GM18519 (cell line): ENCODE measurements around the gene SLC6A15.

Source experiments
- ATAC-seq: cut with Tn5 transposase; IDR thresholded peaks from one replicate; pipeline ENCODE4 v1.9.1; 2021; ENCODE audit warnings: mild to moderate bottlenecking, moderate library complexity; ENCODE audit not compliant: unreplicated experiment, low FRiP score

SLC6A15 gene

DNA sequence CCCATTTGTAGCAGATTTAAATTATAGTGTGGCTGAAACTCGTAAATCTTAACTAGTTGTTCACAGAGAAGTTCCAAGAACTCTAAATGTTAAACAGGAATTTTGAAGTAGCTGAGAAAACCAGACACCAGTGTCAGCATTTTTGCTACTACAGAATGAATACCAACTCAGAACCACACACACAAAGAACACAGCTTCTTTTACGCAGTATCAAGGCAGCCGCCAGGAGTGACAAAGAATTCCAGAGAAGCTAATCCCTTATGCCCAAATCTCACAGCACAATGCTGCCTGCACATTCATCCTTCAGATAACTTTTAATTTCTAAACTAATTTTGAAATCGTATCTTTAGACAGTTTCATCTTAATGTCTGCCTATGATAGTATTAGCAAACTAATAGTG, 37.4 kb downstream of the SLC6A15 start:
- ATAC-seq, result no peak

DNA sequence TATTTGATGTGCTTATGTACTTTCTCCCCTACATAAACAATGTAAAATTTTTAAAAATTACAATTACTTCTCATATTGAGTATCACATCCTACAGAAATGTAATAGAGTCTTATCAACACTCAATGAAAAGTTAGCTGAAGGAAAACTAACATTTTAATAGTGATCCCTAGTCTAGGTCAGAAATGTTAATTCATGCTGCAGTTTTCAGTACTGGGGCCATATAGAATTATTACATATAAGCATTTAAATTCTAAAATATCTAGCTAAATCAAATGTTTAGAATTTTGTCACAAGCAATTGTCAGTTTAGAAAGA, 37.8 kb downstream of the SLC6A15 start:
- peak; percentile 9 for ATAC-seq

DNA sequence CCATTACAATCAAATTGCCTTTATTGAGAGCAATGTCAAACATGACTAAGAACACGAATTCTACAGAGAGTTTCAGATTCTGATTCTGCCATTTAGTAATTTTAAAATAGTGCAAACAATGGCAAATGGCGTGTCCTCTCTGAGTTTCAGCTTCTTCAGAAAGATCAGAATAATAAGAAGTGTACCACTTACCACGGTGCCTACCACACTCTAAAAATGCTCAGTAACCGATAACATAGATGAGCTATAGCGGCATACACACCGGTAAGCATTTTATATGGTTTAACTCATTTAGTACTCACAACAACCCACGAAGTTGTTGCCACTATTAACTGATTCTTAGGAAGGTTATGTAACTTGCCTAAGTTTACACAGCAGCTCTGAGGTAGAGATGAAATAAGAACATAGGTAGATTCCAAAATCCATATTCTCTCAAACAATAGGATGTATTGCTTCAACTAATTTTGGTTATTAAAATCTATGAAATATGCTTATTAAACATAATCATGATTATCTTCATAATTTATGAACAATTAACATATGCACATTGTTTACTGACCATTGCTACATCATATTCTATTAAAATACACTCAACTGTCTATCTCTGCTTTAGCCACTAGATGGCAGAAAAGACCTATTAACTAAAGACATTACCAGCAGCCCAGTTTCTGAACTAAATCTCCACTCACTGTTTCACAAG, 38.3 kb downstream of the SLC6A15 start:
- peak; percentile 96 for ATAC-seq

DNA sequence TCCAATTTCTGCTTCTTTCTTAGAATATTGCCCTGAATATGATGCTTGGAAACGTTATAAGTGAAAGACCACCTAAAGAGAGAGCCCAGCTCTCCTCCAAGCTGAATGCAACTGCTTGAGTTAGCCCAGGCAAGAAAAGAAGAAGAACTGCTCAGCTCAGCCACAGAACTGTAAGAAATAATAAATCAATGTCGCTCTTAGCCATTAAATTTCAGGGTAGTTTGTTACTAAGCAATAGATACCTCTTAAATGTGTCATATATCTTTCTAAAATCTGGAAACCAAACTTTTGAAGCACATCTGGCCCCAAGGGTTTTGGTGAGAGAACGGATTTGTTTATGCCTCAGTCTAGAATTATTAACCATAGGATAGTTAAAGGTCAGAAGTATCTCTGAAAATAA, 50.4 kb downstream of the SLC6A15 start:
- ATAC-seq, result no peak

DNA sequence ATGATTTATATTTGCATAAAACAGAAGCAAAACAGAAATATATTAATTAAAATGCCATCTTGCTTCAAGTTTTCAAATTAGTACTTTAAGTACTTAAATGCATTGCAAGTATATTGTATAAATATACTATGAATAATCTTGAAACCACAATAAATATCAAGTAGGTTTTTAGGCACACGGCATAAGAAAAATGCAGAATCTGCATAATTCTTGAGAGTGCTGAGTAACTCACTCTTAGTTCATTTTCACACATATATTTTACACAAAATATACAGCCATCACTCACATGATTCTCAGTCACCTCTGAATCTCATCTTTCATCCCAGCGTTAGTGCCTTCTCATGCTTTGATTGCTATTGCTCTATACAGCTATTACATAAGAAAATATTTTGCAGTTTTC, 51.9 kb downstream of the SLC6A15 start:
- ATAC-seq, result no peak

DNA sequence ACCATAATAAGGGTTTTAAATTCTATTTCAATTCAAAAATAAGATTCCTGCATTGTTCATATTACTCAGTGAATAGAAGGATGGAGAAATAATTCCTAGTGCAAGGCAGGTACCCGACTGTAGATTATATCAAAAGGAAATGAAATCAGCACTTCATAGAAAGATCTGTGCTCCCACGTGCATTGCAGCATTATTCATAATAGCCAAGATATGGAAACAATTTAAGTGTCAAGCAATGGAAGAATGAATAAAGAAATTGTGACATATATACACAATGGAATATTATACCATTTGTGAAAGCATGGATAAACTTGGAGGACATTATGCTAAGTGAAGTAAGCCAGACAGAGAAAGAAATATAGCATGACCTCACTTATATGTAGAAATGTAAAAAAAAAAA, 53.8 kb downstream of the SLC6A15 start:
- no peak for ATAC-seq

DNA sequence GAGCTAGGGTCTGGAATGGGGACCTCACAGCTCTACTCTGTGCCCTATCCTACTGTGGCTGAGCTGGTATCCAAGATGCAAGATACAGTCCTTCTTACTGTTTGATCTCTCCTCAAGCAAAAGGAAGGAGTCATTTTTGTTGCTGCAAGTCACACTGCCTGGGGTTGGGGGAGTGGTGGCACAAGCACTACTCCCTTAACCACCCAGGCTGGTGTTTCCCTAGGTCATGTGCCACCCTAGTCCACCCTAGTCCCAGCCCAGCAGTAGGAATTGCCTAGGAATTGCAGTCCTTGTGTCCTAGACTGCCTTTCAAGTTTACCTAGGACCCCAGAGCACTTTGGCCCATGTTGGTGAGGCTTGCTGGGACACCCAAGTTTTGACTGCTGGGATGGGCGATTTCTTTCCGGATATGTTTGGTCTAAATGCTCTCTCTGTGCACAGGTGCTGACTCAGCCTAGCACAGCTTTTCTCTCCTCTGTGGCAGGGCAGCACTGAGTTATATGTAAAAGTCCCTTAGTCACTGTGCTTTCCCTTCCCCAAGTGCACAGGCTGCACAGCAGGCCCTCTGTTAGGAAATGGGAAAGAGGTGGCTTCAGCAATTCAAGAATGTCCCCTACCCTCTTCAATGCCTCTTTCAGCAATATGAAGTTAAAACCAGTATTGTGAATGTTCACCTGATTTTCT, 54.9 kb downstream of the SLC6A15 start:
- no peak for ATAC-seq

DNA sequence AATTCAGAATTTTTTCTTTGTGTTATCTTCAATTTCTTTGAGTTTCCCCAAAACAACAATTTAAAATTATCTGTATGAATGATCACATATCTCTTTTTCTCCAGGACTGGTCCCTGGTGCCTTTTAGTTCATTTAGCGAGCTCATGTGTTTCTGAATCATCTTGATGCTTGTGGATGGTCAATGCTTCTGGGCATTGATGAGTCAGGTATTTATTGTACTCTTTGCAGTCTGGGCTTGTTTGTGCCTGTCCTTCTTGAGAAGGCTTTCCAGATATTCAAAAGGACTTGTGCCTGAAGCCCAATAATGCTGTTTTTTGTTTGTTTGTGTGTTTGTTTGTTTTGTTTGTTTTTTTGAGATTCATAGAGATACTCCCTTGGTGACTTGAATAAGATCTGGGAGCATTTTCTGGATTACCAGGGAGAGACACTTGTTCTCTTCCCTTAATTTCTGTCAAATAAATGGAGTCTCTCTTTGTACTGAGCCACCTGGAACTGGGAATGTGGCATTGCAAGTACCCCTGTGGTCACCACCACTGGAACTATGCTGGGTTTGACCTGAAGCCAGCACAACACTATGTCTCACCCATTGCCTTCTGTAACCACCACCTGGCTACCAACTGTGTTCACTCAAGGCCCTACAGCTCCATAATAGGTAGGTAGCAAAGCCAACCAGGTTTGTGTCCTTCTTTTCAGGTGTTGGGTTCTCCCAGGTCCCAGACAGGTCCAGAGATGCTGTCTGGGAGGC, 56.3 kb downstream of the SLC6A15 start:
- ATAC-seq, result no peak

DNA sequence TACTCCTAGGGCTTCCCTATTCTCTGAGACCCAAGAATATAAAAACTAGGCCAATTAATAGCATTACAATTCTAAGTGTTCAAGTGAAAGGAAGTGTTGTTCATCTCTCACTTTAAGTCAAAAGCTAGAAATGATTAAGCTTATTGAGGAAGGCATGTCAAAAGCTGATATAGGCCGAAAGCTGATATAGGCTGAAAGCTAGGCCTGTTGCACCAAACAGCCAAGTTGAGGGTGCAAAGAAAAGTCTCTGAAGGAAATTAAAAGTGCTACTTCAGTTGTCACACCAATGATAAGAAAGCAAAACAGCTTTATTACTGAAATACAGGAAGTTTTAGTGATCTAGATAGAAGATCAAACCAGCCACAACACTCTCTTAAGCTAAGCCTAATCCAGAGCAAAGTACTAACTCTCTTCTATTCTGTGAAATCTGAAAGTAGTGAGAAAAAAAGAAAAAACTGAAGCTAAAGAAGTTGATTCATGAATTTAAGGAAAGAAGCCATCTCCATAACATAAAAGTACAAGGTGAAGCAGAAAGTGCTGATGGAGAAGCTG, 68.9 kb downstream of the SLC6A15 start:
- ATAC-seq, result no peak

DNA sequence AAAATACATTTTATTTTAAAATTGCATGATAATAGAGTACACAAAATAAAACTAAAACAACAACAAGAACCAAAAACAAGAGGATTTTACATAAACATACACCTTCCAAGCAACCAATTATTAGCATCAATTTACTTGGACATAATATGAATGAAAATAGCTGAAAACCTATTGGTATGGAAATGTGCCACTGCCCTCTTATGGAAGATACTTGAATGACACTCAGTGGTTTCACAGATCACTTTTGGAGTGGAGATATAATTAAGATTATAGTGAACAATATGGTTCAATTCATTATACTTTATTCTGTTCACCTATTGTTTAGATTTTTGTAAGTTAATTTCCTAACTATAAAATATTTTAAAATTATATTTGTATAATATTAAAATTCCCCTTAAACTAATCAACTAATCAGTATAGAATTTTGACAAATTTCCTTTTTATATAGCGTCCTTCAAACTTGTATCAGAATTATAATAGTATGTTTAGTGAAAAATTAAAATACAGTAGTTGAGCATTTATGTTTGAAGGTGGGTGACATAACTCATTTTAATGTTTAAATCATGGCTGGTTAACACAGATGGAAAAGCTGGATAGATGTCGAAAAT, 70.1 kb downstream of the SLC6A15 start:
- ATAC-seq, result peak; percentile 86

DNA sequence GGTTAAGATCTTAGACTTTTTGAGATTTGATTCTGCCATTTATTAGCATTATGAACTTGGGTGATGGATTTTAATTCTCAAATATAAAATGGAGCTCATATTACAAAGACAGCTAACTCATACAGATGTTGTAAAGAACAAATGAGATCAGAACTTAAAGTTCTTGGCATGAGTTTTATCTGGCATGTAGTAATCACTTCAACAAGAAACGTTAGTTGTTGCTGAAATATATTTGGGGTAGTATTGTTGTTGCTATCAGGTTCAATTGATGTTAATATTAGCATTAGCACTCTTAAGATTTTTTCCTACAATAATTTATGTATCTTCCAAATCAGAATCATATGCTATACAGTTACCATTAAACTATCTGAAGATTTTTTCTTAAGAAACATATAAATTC, 71.0 kb downstream of the SLC6A15 start:
- ATAC-seq, result no peak

DNA sequence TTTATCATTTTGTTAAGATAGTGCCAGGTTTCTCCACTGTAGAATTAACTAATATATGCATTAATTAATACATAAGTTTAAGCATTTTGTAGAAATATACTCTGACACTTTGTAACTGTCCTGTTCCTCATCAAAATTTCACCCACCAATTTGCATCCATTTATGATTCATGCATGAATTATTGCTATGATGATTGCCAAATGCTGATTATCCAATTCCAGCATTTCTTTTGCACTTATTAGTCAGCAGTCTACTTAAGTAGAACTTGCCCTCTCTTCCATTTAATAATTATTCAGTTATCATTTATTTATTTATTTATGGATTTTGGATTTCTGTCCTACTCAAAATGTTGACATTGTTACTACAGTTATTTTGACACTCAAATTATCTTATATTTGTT, 72.2 kb downstream of the SLC6A15 start:
- ATAC-seq, result no peak

DNA sequence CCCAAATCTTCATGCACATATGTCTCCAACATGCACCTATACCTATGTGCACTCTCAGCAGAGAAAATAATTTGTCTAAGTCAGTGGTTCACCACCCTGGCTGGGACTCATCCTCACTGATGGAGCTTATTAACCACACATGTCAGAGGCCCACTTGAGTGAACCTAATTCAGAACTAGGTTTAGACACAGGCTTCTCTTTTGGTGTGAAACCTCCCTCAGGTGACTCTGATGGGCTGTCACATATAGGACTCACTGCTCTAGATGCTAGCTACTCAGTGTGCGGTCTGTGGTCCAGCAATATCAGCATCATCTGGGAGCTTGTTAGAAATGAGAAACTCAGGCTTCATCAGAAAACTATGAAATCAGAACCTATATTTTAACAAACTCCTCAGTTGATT, 85.7 kb downstream of the SLC6A15 start:
- ATAC-seq, result no peak

DNA sequence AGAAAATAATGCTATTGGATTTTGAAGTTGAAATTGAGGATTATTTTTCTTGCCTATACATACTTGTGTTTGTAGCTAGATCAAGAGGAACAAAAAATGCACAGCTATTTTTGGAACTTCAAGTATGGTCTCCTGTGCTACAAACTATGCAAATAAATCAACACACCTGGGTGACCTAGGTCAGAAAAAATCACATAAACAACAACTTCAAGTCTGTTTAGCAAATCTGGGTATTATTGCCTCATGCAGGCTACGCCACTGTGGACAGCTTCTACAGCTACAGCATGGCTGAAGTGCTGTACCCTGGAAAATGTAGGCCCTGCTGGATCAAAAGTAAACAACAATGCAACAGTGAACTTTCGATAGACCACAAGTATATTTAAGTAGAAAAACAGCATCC, 87.5 kb downstream of the SLC6A15 start:
- peak; percentile 55 for ATAC-seq

DNA sequence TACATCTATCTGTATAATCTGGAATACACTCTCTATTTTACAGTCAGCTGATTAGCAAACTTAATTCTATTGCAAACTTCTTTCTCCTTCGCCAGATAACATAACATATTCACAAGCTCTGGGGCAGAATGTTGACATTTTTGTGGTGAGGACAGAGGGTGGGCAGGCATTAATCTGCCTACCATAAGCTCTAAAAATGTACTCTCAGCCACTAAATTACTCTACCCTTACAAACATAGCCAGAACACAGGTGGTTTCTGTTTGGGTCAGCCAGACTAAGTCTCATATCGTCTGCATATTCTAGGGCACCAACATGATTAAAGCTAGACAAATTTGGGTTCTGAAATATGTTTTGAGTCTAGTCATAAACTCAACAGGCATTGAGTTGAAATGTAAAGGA, 90.1 kb downstream of the SLC6A15 start:
- no peak for ATAC-seq

DNA sequence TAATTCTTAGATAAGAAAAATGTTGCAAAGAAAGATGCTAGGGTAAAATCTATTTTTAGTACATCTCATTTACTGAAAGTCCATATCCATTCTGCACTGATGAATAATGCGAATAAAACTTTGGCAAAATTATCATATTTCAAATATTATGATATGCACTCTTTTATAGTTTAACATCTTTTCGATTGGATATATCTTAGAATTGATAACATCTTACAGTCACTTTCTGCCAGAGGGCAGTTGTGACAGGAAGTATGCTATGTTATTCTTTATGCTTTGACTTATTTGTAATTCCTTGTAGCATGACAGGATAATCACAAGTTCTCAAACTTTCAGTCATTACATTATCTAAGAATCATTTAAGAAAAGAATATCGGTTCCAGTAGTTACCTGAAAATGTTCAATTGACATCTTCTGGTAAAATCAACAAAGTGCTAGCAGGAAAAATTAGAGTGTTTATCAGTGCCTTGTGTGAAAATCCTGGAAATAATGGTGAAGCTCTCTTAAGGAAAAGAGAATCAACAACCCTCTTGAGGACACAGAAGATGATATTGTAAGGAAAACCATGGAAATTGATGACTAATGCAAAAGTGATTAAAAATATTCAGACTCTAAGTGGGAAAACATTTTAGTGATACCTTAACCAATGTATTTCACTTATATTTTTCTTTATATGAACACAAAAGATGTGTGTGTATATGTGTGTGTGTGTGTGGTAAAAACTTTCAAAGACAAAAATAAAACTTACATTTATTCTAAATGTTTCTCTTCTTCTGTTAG, 95.5 kb downstream of the SLC6A15 start:
- no peak for ATAC-seq

DNA sequence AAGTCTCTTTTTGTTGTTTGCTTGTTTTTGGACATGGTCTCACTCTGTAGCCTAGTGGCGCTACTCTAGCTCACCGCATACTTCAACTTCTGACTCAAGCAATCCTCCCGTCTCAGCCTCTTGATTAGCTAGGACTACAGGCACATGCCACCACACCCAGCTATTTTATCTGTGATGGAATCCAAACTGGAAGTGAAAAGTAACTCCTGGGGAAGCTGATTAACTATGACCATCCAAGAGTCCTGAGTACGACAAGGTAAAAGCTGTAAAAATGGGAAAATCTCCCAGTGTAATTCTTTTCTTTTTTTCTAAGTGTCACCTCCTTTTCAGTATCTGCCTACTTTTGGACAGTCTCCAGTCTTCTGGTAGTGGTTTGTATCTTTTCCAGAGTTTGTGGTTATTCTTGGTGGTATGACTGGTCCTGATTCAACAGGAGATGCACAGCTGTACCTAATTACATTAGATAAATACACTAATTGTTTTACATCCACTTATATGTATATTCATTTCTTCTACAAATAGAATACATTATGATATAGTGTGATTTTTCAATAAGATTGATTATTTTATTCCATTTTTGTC, 97.8 kb downstream of the SLC6A15 start:
- ATAC-seq, result no peak

DNA sequence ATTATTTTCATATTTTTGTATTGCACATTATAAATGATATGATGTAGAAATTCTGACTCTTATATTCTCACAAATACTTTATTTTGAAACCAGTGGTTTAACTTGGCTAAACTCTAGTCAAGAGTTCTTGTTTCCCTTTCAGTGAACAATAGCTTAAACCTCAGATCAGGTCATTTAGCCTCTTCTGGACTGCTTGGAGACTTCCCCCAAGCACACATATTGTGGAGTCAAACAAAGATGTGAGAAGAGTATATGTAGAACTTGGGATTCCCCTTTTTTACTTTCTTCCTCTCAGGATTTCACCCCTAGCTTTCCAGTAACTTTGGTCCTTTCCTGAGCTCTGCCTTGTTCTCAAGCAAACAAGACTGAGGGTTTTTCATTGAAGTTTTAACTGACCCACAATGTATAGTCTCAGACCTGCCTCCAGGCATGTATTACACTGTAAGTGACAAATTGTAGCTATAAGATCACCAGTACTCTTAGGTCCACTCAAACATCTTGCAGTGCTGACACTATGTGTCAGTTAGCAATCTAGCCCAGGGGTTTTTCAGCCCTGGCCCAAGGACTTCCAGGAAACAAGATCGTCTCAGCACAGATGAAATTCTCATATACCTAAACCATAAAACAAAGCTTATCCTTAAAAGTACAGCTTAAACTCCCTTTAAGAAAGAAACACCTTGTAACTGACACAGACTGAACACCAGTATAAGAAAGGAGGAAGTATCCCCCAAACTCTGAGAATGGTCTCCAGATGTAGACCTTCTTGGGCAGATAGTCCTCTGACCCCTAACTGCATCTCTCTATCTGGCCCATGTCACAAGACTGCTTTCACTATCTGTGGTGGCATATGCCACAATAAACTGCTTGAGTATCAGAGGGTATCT, 98.6 kb downstream of the SLC6A15 start:
- peak; percentile 67 for ATAC-seq

DNA sequence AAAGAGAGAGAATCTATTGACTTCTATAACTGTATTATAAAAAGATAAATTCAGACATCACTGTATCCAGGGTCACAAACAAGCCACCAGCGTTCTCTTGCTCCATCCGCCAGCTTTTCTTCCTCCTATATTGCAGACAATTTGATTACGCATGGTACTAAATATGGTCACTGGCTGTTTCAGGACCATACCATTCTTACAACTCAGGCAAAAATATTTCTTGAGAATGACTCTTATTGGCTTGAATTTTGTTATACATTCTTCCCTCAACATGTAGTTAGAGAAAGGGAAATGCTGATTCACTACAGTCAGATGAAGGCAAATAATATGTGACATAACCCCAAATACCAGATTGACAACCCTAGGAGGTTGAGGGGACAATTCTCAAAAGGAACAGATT, 101.3 kb downstream of the SLC6A15 start:
- no peak for ATAC-seq
